GM19023 (cell line): Measurements from ENCODE around the gene SYP.
"Not testable (repeated sequence)": the region's sequence is repeated elsewhere in the genome, so short reads cannot be mapped to it uniquely, and the experiment has no call there.

Experiments used
- ATAC-seq: cut with Tn5 transposase; IDR thresholded peaks from one replicate; pipeline ENCODE4 v1.9.1; 2021; ENCODE audit warnings: mild to moderate bottlenecking, moderate library complexity; ENCODE audit not compliant: unreplicated experiment

The SYP gene

DNA sequence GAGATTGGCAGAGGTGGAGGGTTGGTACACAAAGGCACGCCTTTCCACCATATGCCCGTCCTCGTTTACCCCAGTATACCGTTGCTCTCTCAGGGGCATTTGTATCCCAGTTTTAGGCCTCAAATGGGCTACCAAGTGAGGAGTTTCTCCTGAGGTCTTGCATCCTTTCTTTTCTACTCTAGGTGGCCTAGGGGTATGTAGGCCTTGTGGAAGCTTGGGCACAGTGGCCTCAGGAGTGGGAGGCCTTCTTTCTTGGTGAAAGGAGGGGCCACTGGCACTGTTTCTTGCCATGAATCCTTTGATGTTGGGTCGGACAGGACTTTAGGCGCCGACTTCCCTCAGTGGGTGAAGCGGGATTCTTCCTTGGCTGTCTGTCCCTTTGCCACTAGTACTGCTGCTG, 52.7 kb downstream of the SYP start:
- no peak for ATAC-seq

DNA sequence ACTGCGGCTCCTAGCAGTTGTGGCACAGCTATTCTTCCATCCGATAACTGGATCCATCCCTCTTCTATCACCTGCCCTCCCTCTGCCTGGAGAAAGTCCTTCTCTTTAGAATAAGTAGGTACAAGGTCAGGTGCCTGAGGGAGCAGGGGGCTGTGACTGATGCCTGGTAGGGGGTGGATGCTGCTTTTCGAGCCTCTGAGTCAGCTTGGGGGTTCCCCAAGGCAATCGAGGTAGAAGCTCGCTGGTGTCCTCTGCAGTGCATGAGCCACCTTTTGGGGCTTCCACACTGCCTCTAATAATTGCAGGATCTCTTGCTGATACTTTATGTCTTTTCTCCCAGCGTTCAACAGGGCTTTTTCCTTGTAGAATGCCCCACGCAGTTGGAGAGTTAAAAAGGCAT, 56.8 kb downstream of the SYP start:
- not testable (repeated sequence) for ATAC-seq

DNA sequence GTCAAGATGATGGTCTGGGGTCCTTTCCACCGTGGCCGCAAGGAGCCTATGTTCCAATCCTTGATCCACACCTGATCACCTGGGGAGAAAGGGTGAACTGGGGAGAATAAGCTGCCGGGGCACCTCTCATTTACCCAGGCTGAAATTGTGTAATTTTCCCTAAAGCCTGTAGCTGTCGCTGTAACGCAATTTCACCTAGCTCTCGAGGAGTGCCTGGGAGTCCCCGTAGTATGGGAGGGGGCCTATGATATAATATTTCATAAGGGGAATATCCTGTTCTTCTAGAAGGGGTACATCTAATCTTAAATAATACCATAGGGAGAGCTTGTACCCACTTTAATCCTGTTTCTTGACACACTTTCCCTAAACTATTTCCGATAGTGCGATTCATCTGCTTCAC, 57.7 kb downstream of the SYP start:
- not testable (repeated sequence) for ATAC-seq

DNA sequence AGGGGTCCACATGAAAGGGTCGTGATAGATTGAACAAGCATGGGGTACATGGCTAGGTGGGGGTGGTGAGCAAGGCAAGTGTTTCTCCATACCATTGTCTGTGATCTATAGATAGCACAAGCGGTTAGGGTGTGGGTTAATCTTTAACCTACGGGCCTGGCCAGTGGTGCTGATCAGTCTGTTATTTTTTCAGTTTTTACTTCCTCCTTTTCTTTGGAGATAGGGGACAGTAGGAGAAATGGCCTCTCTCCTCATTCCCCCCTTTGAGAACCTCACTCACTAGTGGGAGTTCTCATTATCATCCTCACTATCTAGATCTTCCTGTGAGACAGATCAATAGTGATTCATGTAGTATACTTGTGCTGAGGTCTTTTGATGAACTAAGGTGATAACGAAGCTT, 60.3 kb downstream of the SYP start:
- no peak for ATAC-seq
